ENCODE data around the gene HDAC9.

HDAC9 gene

GRCh38 chr7:18792871-18793595 is 297.5 kb downstream of the HDAC9 start:
- DNase-seq (ENCODE audit: low read depth): no peak

GRCh38 chr7:18796216-18796615 is 300.7 kb downstream of the HDAC9 start:
- no peak for DNase-seq (ENCODE audit: low read depth)

- no peak for DNase-seq (ENCODE audit: low read depth)
Measured at GRCh38 chr7:18798088-18798906, 302.7 kb downstream of the HDAC9 start.

GRCh38 chr7:18799899-18800298 is 304.4 kb downstream of the HDAC9 start:
- DNase-seq (ENCODE audit: low read depth): no peak

- DNase-seq (ENCODE audit: low read depth): no peak
Measured at GRCh38 chr7:18803923-18804322, 308.4 kb downstream of the HDAC9 start.

- no peak for DNase-seq (ENCODE audit: low read depth)
Measured at GRCh38 chr7:18806177-18806576, 310.6 kb downstream of the HDAC9 start.

GRCh38 chr7:18808026-18808425 is 312.5 kb downstream of the HDAC9 start:
- no peak for DNase-seq (ENCODE audit: low read depth)

- no peak for DNase-seq (ENCODE audit: low read depth)
Measured at GRCh38 chr7:18815261-18815960, 319.9 kb downstream of the HDAC9 start.

- DNase-seq (ENCODE audit: low read depth): no peak
Measured at GRCh38 chr7:18820981-18821380, 325.4 kb downstream of the HDAC9 start.

- DNase-seq (ENCODE audit: low read depth): no peak
Measured at GRCh38 chr7:18821554-18821953, 326.0 kb downstream of the HDAC9 start.

GRCh38 chr7:18824157-18824556 is 328.6 kb downstream of the HDAC9 start:
- no peak for DNase-seq (ENCODE audit: low read depth)

GRCh38 chr7:18828260-18828993 is 332.9 kb downstream of the HDAC9 start:
- no peak for DNase-seq (ENCODE audit: low read depth)

GRCh38 chr7:18828994-18829857 is 333.7 kb downstream of the HDAC9 start:
- DNase-seq (ENCODE audit: low read depth): no peak

GRCh38 chr7:18829858-18830285 is 334.3 kb downstream of the HDAC9 start:
- peak; percentile 61 for DNase-seq (ENCODE audit: low read depth)

- DNase-seq (ENCODE audit: low read depth): no peak
Measured at GRCh38 chr7:18831419-18831818, 335.9 kb downstream of the HDAC9 start.

GRCh38 chr7:18831943-18832342 is 336.4 kb downstream of the HDAC9 start:
- DNase-seq (ENCODE audit: low read depth): no peak

- DNase-seq (ENCODE audit: low read depth): no peak
Measured at GRCh38 chr7:18834577-18834976, 339.0 kb downstream of the HDAC9 start.

GRCh38 chr7:18835001-18835690 is 339.6 kb downstream of the HDAC9 start:
- no peak for DNase-seq (ENCODE audit: low read depth)

- no peak for DNase-seq (ENCODE audit: low read depth)
Measured at GRCh38 chr7:18843979-18844378, 348.4 kb downstream of the HDAC9 start.

- DNase-seq (ENCODE audit: low read depth): no peak
Measured at GRCh38 chr7:18844735-18845134, 349.2 kb downstream of the HDAC9 start.

Measured in GM04503 (cell line).